ENCODE results near the gene KCNN2. TPM values are rescaled to one million over a fixed set of nuclear protein-coding genes. Genes with fewer than 3 reads are reported as not detected.

Gene KCNN2
- total and polyA plus RNA-seq, 9 of the 15 experiments (the other 6 are each of a cell fraction or from before 2014, with no cell fraction given), result 0.07 TPM; not detected in 8

- TF ChIP-seq TRIM25 (IDR thresholded peaks at IDR 0.05; ENCODE audit: borderline replicate concordance) (no peak), ZNF644 (tag; IDR thresholded peaks at IDR 0.05; ENCODE audit: low read depth) (no peak), SMAD2 (IDR thresholded peaks at IDR 0.05; ENCODE audit: low read depth, low read length) (no peak), ZNF384 (IDR thresholded peaks at IDR 0.05; ENCODE audit: low read depth, low read length) (no peak), ZNF134 (CRISPR knock-in tag; conservative IDR thresholded peaks at IDR 0.05) (no peak), FOXA1 (IDR thresholded peaks at IDR 0.05; ENCODE audit: borderline replicate concordance) (no peak)
- TF ChIP-seq, protein P1, sequence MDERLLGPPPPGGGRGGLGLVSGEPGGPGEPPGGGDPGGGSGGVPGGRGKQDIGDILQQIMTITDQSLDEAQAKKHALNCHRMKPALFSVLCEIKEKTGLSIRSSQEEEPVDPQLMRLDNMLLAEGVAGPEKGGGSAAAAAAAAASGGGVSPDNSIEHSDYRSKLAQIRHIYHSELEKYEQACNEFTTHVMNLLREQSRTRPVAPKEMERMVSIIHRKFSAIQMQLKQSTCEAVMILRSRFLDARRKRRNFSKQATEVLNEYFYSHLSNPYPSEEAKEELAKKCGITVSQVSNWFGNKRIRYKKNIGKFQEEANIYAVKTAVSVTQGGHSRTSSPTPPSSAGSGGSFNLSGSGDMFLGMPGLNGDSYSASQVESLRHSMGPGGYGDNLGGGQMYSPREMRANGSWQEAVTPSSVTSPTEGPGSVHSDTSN (CRISPR knock-in tag; IDR thresholded peaks at IDR 0.05; ENCODE audit: low read depth), result no peak
- TF ChIP-seq, protein P1 (tag; conservative IDR thresholded peaks at IDR 0.05; ENCODE audit: low read depth), result no peak
Measured at GRCh38 chr5:114435885-114436299, 74.0 kb downstream of the KCNN2 start (continued).

All from K562 (cell line).